ENCODE data around the gene PABPN1L.
A peak's percentile ranks its signal among the peaks of the same experiment; 100 is the strongest.

GRCh38 chr16:88817785-88818574 lies 48.5 kb downstream of the PABPN1L start:
- TF ChIP-seq CTCF (IDR thresholded peaks at IDR 0.05) (no peak), POLR2AphosphoS5 (IDR thresholded peaks at IDR 0.05; ENCODE audit: insufficient read depth in 1 of 2, low read depth in 1 of 2) (peak in 1 of 2 donors; percentile 16)

Measured in vagina (tissue), 2 donors.